Activated CD8-positive, alpha-beta T cell treated with anti-CD3 and anti-CD28 coated beads for 36 hours (primary cell): ENCODE measurements around the gene ARHGAP42. TPM values are rescaled to one million over a fixed set of nuclear protein-coding genes. Genes with fewer than 3 reads are reported as not detected.

Experiments
- ATAC-seq: fragments of 200-7000 bp; cut with Tn5 transposase; one replicate; pipeline ENCODE4 v1.10.0; 2021; ENCODE audit warnings: mild to moderate bottlenecking, moderate library complexity
- CTCF ChIA-PET: fragments of 350-600 bp; sonication (Branson Sonifier 250); formaldehyde crosslinking; loops from one replicate; lab custom pipeline; 2021; ENCODE audit warnings: antibody characterized with exemption; lab: Charles Lee
- POLR2A ChIA-PET: fragments of 350-600 bp; sonication (Branson Sonifier 250); formaldehyde crosslinking; loops from one replicate; lab custom pipeline; 2021; ENCODE audit warnings: antibody characterized with exemption; lab: Charles Lee
- DNase-seq: peaks from one replicate; pipeline ENCODE4 v3.0.0-alpha.2; 2020
- H3K27ac Mint-ChIP-seq: one replicate; pipeline ENCODE4 v1.8.0; 2021; ENCODE audit warnings: mild to moderate bottlenecking, mixed read lengths
- H3K27me3 Mint-ChIP-seq: one replicate; pipeline ENCODE4 v1.8.0; 2021; ENCODE audit warnings: mixed read lengths
- H3K36me3 Mint-ChIP-seq: one replicate; pipeline ENCODE4 v1.8.0; 2021; ENCODE audit warnings: low read depth, mixed read lengths
- H3K4me1 Mint-ChIP-seq: one replicate; pipeline ENCODE4 v1.8.0; 2021; ENCODE audit warnings: low read depth, mixed read lengths
- H3K4me3 Mint-ChIP-seq: one replicate; pipeline ENCODE4 v1.8.0; 2021; ENCODE audit warnings: mild to moderate bottlenecking, moderate library complexity, mixed read lengths
- H3K9me3 Mint-ChIP-seq: one replicate; pipeline ENCODE4 v1.8.0; 2021; ENCODE audit warnings: mixed read lengths
- intact Hi-C: fragments of 100-400 bp; cut with micrococcal nuclease; formaldehyde crosslinking; loops from one replicate; pipeline ENCODE4 v1.10.0; 2022
- total RNA-seq, 2 experiments: library from RNA; stranded (reverse); gene quantifications; one replicate each; pipeline ENCODE4 v1.2.3, GENCODE V29; 2021
- TF ChIP-seq, protein P1 (sequence below): fragments of 200-600 bp; IDR thresholded peaks from one replicate; pipeline ENCODE4 v1.8.0; 2022; ENCODE audit warnings: antibody characterized with exemption, mild to moderate bottlenecking

Gene ARHGAP42
- total RNA-seq, 2 experiments from 2014 or later: 0.20 to 0.41 TPM

DNA sequence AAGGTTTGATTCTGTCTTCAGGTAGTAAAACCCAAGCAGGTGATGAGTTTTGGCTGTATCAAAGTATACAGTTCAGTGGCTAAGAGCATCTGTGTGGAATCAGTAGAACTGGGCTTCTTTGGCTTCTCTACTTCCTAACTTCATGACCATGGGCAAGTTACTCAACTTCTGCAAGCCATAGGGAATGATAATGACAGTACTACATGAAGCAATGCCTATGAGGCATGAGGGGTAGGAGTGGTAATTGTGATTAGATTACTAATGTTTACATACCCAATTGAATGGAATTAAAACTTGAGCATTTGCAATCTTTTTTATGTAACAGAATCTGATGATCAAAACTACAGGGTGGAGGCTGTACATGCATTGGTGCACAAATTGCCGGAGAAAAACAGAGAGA lies 278.3 kb downstream of the ARHGAP42 start:
- Mint-ChIP-seq H3K9me3 (peaks cover 6% of the 10 kb centered on the region), H3K4me3 (no peak overlapping the region), H3K36me3 (no peaks in the 10 kb centered on the region), H3K27me3 (no peaks in the 10 kb centered on the region), H3K4me1 (no peaks in the 10 kb centered on the region), H3K27ac (no peak overlapping the region)
- CTCF ChIA-PET: no interaction called here
- ATAC-seq (no peak), DNase-seq (no peak)
- TF ChIP-seq, protein P1, sequence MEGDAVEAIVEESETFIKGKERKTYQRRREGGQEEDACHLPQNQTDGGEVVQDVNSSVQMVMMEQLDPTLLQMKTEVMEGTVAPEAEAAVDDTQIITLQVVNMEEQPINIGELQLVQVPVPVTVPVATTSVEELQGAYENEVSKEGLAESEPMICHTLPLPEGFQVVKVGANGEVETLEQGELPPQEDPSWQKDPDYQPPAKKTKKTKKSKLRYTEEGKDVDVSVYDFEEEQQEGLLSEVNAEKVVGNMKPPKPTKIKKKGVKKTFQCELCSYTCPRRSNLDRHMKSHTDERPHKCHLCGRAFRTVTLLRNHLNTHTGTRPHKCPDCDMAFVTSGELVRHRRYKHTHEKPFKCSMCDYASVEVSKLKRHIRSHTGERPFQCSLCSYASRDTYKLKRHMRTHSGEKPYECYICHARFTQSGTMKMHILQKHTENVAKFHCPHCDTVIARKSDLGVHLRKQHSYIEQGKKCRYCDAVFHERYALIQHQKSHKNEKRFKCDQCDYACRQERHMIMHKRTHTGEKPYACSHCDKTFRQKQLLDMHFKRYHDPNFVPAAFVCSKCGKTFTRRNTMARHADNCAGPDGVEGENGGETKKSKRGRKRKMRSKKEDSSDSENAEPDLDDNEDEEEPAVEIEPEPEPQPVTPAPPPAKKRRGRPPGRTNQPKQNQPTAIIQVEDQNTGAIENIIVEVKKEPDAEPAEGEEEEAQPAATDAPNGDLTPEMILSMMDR: no peak
- intact Hi-C loops: no loop called here
- POLR2A ChIA-PET: no interaction called here

DNA sequence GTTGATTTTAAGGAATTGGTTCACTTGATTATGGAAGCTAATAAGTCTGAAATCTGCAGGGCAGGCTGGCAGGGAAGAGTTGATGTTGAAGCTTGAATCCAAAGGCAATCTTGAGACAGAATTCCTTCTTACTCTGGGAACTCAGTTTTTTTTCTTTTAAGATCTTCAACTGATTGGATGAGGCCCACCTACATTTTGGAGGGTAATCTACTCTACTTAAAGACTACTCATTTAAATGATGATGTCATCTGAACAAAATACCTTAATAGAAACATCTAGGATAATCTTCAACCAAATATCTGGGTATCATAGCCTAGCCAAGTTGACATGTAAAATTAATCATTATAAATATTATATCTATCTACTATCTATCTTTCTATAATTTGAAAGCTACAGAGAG lies 279.3 kb downstream of the ARHGAP42 start:
- TF ChIP-seq, protein P1: no peak
- ChIA-PET CTCF (no interaction called here), POLR2A (no interaction called here)
- ATAC-seq (no peak), DNase-seq (no peak)
- Mint-ChIP-seq H3K27ac (no peak overlapping the region), H3K4me3 (no peak overlapping the region), H3K36me3 (no peaks in the 10 kb centered on the region), H3K4me1 (no peaks in the 10 kb centered on the region), H3K9me3 (peaks cover 8% of the 10 kb centered on the region), H3K27me3 (no peaks in the 10 kb centered on the region)
- intact Hi-C loops: no loop called here

DNA sequence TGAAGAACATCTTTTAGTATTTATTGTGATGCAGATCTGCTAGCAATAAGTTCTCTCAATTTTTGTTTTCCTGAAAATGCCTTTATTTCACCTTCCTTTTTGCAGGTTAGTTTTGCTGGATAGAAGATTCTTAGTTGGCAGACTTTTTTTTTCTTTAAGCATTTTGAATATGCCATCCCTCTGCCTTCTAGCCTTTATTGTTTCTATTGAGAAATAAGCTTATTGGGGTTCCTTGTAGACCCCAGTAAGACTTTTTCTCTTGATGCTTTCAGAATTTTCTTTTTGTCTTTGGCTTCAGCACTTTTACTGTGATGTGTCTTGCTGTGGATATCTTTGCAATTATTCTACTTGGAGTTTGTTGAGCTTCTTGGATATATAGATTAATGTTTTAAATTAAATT lies 281.9 kb downstream of the ARHGAP42 start:
- no peak for ATAC-seq
- ChIA-PET CTCF (no interaction called here), POLR2A (no interaction called here)
- Mint-ChIP-seq H3K9me3 (peaks cover 8% of the 10 kb centered on the region), H3K27me3 (no peaks in the 10 kb centered on the region), H3K27ac (no peak overlapping the region), H3K4me3 (no peak overlapping the region), H3K36me3 (no peaks in the 10 kb centered on the region), H3K4me1 (no peaks in the 10 kb centered on the region)
- TF ChIP-seq, protein P1: no peak
- DNase-seq: no peak
- intact Hi-C loops: no loop called here

DNA sequence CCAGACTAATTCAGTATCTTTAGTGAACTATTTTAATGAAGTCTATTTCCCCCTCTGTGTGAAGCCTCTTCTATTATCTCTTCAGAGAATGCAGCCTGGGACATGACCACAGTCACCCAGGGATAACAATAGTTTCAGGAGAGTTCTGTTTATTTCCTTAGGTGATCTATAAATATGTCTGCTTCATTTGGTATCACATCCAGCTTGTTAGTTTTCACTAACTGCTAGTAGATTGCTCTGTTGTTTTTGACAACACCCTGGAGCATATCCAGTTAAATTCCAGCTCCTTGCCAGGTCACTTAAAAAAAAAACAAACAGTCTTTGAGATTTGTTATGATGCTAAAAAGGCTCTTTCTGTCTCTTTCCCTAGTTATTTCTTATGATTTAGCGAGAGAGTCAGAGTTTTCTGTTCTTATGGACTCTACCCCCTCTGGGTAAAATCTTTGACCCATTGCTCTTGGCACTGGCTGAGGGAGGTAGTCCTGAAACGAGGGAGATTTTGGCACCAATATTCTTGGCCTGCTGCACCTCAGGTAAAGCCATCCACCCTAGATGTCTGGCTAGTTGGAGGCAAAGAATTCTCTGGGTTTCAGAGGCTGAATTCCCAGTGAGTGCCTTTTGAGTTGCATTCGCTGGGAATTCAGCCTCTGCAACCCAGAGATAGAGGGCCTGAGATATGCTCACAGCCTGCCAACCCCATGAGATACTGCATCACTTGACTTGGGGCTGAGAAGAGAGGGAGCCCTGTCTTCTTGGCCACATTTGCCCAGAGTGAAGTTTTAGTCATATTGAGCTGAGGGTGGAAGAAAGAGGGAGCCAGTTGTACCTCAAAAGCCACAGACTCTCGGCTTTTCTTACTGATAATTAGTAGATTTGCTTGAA lies 283.4 kb downstream of the ARHGAP42 start:
- H3K27ac Mint-ChIP-seq: no peak overlapping the region
- H3K36me3 Mint-ChIP-seq: no peaks in the 10 kb centered on the region
- TF ChIP-seq, protein P1: no peak
- no peak overlapping the region for H3K4me3 Mint-ChIP-seq
- DNase-seq (no peak), ATAC-seq (no peak)
- H3K9me3 Mint-ChIP-seq: peaks cover 7% of the 10 kb centered on the region
- ChIA-PET POLR2A (no interaction called here), CTCF (no interaction called here)
- intact Hi-C loops: no loop called here
- H3K27me3 Mint-ChIP-seq: no peaks in the 10 kb centered on the region
- H3K4me1 Mint-ChIP-seq: no peaks in the 10 kb centered on the region

DNA sequence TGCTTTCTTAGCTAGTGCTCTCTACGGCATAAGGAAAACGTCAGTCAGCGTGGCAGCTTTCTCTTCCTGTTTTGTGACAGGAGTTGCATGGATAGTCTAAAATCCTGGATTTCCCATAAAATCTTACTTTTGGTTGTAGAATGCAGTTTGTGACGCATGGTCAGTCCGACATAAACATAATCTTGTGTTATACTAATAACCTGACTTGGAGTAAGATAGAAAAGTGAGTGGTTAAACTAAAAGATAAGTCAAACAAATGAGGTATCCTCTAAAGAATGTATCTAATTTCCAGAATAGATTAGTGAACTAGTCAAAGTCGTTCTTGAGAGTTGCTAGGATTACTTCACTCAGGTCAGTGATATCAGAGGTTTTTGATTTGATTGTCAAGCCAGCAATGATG lies 285.0 kb downstream of the ARHGAP42 start:
- no peak overlapping the region for H3K4me3 Mint-ChIP-seq
- H3K4me1 Mint-ChIP-seq: no peaks in the 10 kb centered on the region
- no peaks in the 10 kb centered on the region for H3K36me3 Mint-ChIP-seq
- no peak overlapping the region for H3K27ac Mint-ChIP-seq
- CTCF ChIA-PET: no interaction called here
- DNase-seq (no peak), ATAC-seq (no peak)
- H3K9me3 Mint-ChIP-seq: peaks cover 7% of the 10 kb centered on the region
- POLR2A ChIA-PET: no interaction called here
- TF ChIP-seq, protein P1: no peak
- no peaks in the 10 kb centered on the region for H3K27me3 Mint-ChIP-seq
- intact Hi-C loops: no loop called here
